H1 (cell line): ENCODE measurements around the gene NR3C2.

Experiments used
- ASH2L ChIP-seq: fragments of 200-600, 300-600 bp; sonication (generic); IDR thresholded peaks from one replicate; pipeline ENCODE4 v1.7.1; 2017; ENCODE audit warnings: low read length
- ATF2 ChIP-seq: IDR thresholded peaks from 2 replicates; pipeline ENCODE4 v1.6.1; 2012; ENCODE audit warnings: low read length, inconsistent platforms
- KDM1A ChIP-seq: fragments of 200-600, 300-600 bp; sonication (generic); IDR thresholded peaks from 2 replicates; pipeline ENCODE4 v1.7.1; 2016; ENCODE audit warnings: mild to moderate bottlenecking, low read length, borderline replicate concordance
- KDM5A ChIP-seq: fragments of 200-600 bp; IDR thresholded peaks from 2 replicates; pipeline ENCODE4 v1.7.1; 2012; ENCODE audit warnings: mild to moderate bottlenecking, low read length, inconsistent platforms, mixed read lengths
- POLR2A ChIP-seq, 2 experiments: IDR thresholded peaks; 1 replicate in 1 of 2; 2 replicates in 1 of 2; pipeline ENCODE4 v1.6.1; 2011; ENCODE audit warnings: low read depth in 2 of 2, low read length in 2 of 2, mild to moderate bottlenecking in 2 of 2; ENCODE audit errors: control extremely low read depth in 1 of 2
- USF2 ChIP-seq: IDR thresholded peaks from 2 replicates; pipeline ENCODE4 v1.6.1; 2011; ENCODE audit warnings: low read length, improper control_type of control experiment

GRCh38 chr4:148052448-148052847 is 389.8 kb downstream of the NR3C2 start:
- no peak for TF ChIP-seq USF2
- TF ChIP-seq KDM1A = no peak
- no peak for TF ChIP-seq ATF2
- TF ChIP-seq POLR2A (IDR thresholded peaks at IDR 0.05; ENCODE audit: control extremely low read depth in 1 of 2, low read depth in 2 of 2, low read length in 2 of 2) = no peak
- no peak for TF ChIP-seq KDM5A
- no peak for TF ChIP-seq ASH2L
